Stimulated activated CD8-positive, alpha-beta memory T cell treated with anti-CD3 and anti-CD28 coated beads, Interleukin-7, amount 100 ng/mL, for 4 hours (primary cell): ENCODE measurements around the gene HAPLN1.

Source experiments
- DNase-seq, 2 donors: peaks; one replicate each; pipeline ENCODE4 v3.0.0-alpha.2; 2020; ENCODE audit warnings: low read depth in 2 of 2

The HAPLN1 gene

GRCh38 chr5:83718195-83718825 lies 2.3 kb downstream of the HAPLN1 start:
- DNase-seq: no peak

- DNase-seq: no peak
Observed at GRCh38 chr5:83715236-83716065, 5.2 kb downstream of the HAPLN1 start.

- no peak for DNase-seq
Observed at GRCh38 chr5:83714810-83715209, 5.8 kb downstream of the HAPLN1 start.

- no peak for DNase-seq
Observed at GRCh38 chr5:83711982-83712601, 8.6 kb downstream of the HAPLN1 start.

- no peak for DNase-seq
Observed at GRCh38 chr5:83709973-83710372, 10.7 kb downstream of the HAPLN1 start.

GRCh38 chr5:83708170-83708569 lies 12.5 kb downstream of the HAPLN1 start:
- DNase-seq: no peak

- DNase-seq: no peak
Observed at GRCh38 chr5:83703059-83703458, 17.6 kb downstream of the HAPLN1 start.

GRCh38 chr5:83701886-83702285 lies 18.8 kb downstream of the HAPLN1 start:
- no peak for DNase-seq

GRCh38 chr5:83689881-83690280 lies 30.8 kb downstream of the HAPLN1 start:
- DNase-seq: no peak

- no peak for DNase-seq
Observed at GRCh38 chr5:83688281-83688680, 32.4 kb downstream of the HAPLN1 start.

- DNase-seq: no peak
Observed at GRCh38 chr5:83687124-83687619, 33.5 kb downstream of the HAPLN1 start.

GRCh38 chr5:83686251-83686650 lies 34.4 kb downstream of the HAPLN1 start:
- DNase-seq: no peak

- no peak for DNase-seq
Observed at GRCh38 chr5:83683836-83684235, 36.8 kb downstream of the HAPLN1 start.

GRCh38 chr5:83672646-83673045 lies 48.0 kb downstream of the HAPLN1 start:
- no peak for DNase-seq

GRCh38 chr5:83672158-83672557 lies 48.5 kb downstream of the HAPLN1 start:
- DNase-seq: no peak

GRCh38 chr5:83665631-83666030 lies 55.0 kb downstream of the HAPLN1 start:
- no peak for DNase-seq

GRCh38 chr5:83662558-83662957 lies 58.1 kb downstream of the HAPLN1 start:
- no peak for DNase-seq

- DNase-seq: no peak
Observed at GRCh38 chr5:83657807-83658525, 62.7 kb downstream of the HAPLN1 start.

- no peak for DNase-seq
Observed at GRCh38 chr5:83654427-83654994, 66.1 kb downstream of the HAPLN1 start.

- no peak for DNase-seq
Observed at GRCh38 chr5:83653669-83654068, 67.0 kb downstream of the HAPLN1 start.

GRCh38 chr5:83645936-83646335 lies 74.7 kb downstream of the HAPLN1 start:
- no peak for DNase-seq

GRCh38 chr5:83644301-83644700 lies 76.4 kb downstream of the HAPLN1 start:
- no peak for DNase-seq
